DND-41 (cell line): ENCODE results near the gene TBC1D2B.
A peak's percentile ranks its signal among the peaks of the same experiment; 100 is the strongest.

Source experiments
- ATAC-seq: fragments of 200-7000 bp; cut with Tn5 transposase; 3 replicates; pipeline ENCODE4 v1.9.1; 2021; ENCODE audit warnings: low read depth; ENCODE audit not compliant: insufficient read depth
- DNase-seq: peaks from one replicate; pipeline ENCODE4 v3.0.0-alpha.2; 2020
- H2AFZ ChIP-seq: 2 replicates; pipeline ENCODE4 v1.6.0; 2012; ENCODE audit warnings: low read depth, low read length
- H3K27ac ChIP-seq: 2 replicates; pipeline ENCODE4 v1.5.1; 2012; ENCODE audit warnings: low read length, inconsistent platforms
- H3K27me3 ChIP-seq: fragments of 200-600 bp; sonication (generic); 2 replicates; pipeline ENCODE4 v1.6.0; 2012; ENCODE audit warnings: low read length, mild to moderate bottlenecking, inconsistent platforms; ENCODE audit not compliant: insufficient read depth, poor library complexity
- H3K36me3 ChIP-seq: 2 replicates; pipeline ENCODE4 v1.5.1; 2012; ENCODE audit warnings: low read length, inconsistent platforms; ENCODE audit not compliant: insufficient read depth
- H3K4me1 ChIP-seq: 2 replicates; pipeline ENCODE4 v1.5.1; 2012; ENCODE audit warnings: mild to moderate bottlenecking, low read length; ENCODE audit not compliant: insufficient read depth
- H3K4me2 ChIP-seq: 2 replicates; pipeline ENCODE4 v1.6.0; 2012; ENCODE audit warnings: mild to moderate bottlenecking, moderate library complexity, low read length, inconsistent platforms; ENCODE audit not compliant: insufficient read depth
- H3K4me3 ChIP-seq, 2 experiments: fragments of 200-600 bp in 1 of 2; shearing (Covaris generic) in 1 of 2; 2 replicates each; pipeline ENCODE4 v1.5.1; 2012 to 2016; ENCODE audit warnings: inconsistent platforms in 2 of 2, low read length in 2 of 2, mild to moderate bottlenecking in 2 of 2, low read depth in 1 of 2, moderate library complexity in 1 of 2
- H3K79me2 ChIP-seq: 2 replicates; pipeline ENCODE4 v1.6.0; 2012; ENCODE audit warnings: low read length, inconsistent platforms; ENCODE audit not compliant: insufficient read depth
- H3K9ac ChIP-seq: 2 replicates; pipeline ENCODE4 v1.6.0; 2012; ENCODE audit warnings: low read depth, mild to moderate bottlenecking, inconsistent platforms, low read length, moderate library complexity
- H3K9me3 ChIP-seq: 2 replicates; pipeline ENCODE4 v1.5.1; 2012; ENCODE audit warnings: low read length, moderate library complexity, mild to moderate bottlenecking, inconsistent platforms; ENCODE audit not compliant: insufficient read depth, severe bottlenecking
- H4K20me1 ChIP-seq: 2 replicates; pipeline ENCODE4 v1.6.0; 2012; ENCODE audit warnings: low read length; ENCODE audit not compliant: insufficient read depth
- CTCF ChIP-seq: IDR thresholded peaks from 2 replicates; pipeline ENCODE4 v1.5.1; 2012; ENCODE audit warnings: borderline replicate concordance, low read length, moderate library complexity, mild to moderate bottlenecking; ENCODE audit not compliant: poor library complexity, severe bottlenecking; ENCODE audit errors: extremely low read depth
- EZH2 ChIP-seq: IDR thresholded peaks from 3 replicates; pipeline ENCODE4 v1.6.1; 2012; ENCODE audit warnings: borderline replicate concordance, low read depth, mild to moderate bottlenecking, moderate library complexity, low read length, inconsistent platforms; ENCODE audit not compliant: severe bottlenecking

The TBC1D2B gene

GRCh38 chr15:78098131-78098755 lies 20.7 kb upstream of the TBC1D2B start:
- Histone ChIP-seq H3K36me3 (no peaks in the 10 kb centered on the region), H3K4me1 (peaks cover 8% of the 10 kb centered on the region), H3K79me2 (no peaks in the 10 kb centered on the region), H3K9ac (no peak overlapping the region), H3K27ac (no peak overlapping the region), H3K9me3 (no peaks in the 10 kb centered on the region), H3K4me2 (no peak overlapping the region), H3K27me3 (no peaks in the 10 kb centered on the region), H4K20me1 (no peaks in the 10 kb centered on the region), H2AFZ (no peak overlapping the region), H3K4me3 (no peak overlapping the region)
- no peak for TF ChIP-seq CTCF
- no peak for TF ChIP-seq EZH2
- no peak for ATAC-seq
- no peak for DNase-seq

- H3K9ac ChIP-seq: no peak overlapping the region
- no peak overlapping the region for H2AFZ ChIP-seq
- H4K20me1 ChIP-seq: no peaks in the 10 kb centered on the region
- no peak overlapping the region for H3K4me2 ChIP-seq
- ATAC-seq (no peak), DNase-seq (no peak)
- H3K27me3 ChIP-seq: no peaks in the 10 kb centered on the region
- H3K36me3 ChIP-seq: no peaks in the 10 kb centered on the region
- TF ChIP-seq CTCF (no peak), EZH2 (no peak)
- no peak overlapping the region for H3K27ac ChIP-seq
- H3K4me1 ChIP-seq: peaks cover 8% of the 10 kb centered on the region
- H3K4me3 ChIP-seq: no peak overlapping the region
- no peaks in the 10 kb centered on the region for H3K9me3 ChIP-seq
- H3K79me2 ChIP-seq: no peaks in the 10 kb centered on the region
Observed at GRCh38 chr15:78097667-78098066, 20.2 kb upstream of the TBC1D2B start.

- no peaks in the 10 kb centered on the region for H3K36me3 ChIP-seq
- peak; percentile 75 for ATAC-seq
- no peak overlapping the region for H3K27ac ChIP-seq
- peak; percentile 50 for DNase-seq
- no peak overlapping the region for H3K4me2 ChIP-seq
- H3K9me3 ChIP-seq: no peaks in the 10 kb centered on the region
- H3K79me2 ChIP-seq: no peaks in the 10 kb centered on the region
- H3K9ac ChIP-seq: no peak overlapping the region
- no peaks in the 10 kb centered on the region for H3K27me3 ChIP-seq
- no peak overlapping the region for H2AFZ ChIP-seq
- TF ChIP-seq EZH2 (no peak), CTCF (no peak)
- H3K4me1 ChIP-seq: peaks cover 13% of the 10 kb centered on the region
- H4K20me1 ChIP-seq: no peaks in the 10 kb centered on the region
- no peak overlapping the region for H3K4me3 ChIP-seq
Observed at GRCh38 chr15:78093242-78094020, 15.9 kb upstream of the TBC1D2B start.
